Muscle layer of duodenum (tissue), 2 donors: ENCODE data around the gene FCMR.

Experiments
- H3K27ac ChIP-seq: one replicate; pipeline ENCODE4 v1.7.0; 2013; ENCODE audit warnings: mild to moderate bottlenecking, low read length
- H3K27me3 ChIP-seq: one replicate; pipeline ENCODE4 v1.7.0; 2013; ENCODE audit warnings: low read depth, mild to moderate bottlenecking, control low read depth, low read length
- H3K36me3 ChIP-seq, 2 donors: one replicate each; pipeline ENCODE4 v1.7.0; 2013; ENCODE audit warnings: low read length in 2 of 2, control low read depth in 1 of 2, mild to moderate bottlenecking in 1 of 2; ENCODE audit not compliant: insufficient read depth in 2 of 2, control insufficient read depth in 1 of 2
- H3K4me1 ChIP-seq, 2 donors: one replicate each; pipeline ENCODE4 v1.7.0; 2013; ENCODE audit warnings: low read length in 2 of 2, mild to moderate bottlenecking in 2 of 2, control low read depth in 1 of 2, moderate library complexity in 1 of 2; ENCODE audit not compliant: insufficient read depth in 2 of 2, control insufficient read depth in 1 of 2
- H3K4me3 ChIP-seq, 2 donors: one replicate each; pipeline ENCODE4 v1.7.0; 2013; ENCODE audit warnings: low read length in 2 of 2, low read depth in 1 of 2, mild to moderate bottlenecking in 1 of 2
- H3K9me3 ChIP-seq, 2 donors: one replicate each; pipeline ENCODE4 v1.7.0; 2013; ENCODE audit warnings: low read length in 2 of 2, control low read depth in 1 of 2, mild to moderate bottlenecking in 1 of 2; ENCODE audit not compliant: control insufficient read depth in 1 of 2
- donor health status: healthy.

The FCMR gene, protein sequence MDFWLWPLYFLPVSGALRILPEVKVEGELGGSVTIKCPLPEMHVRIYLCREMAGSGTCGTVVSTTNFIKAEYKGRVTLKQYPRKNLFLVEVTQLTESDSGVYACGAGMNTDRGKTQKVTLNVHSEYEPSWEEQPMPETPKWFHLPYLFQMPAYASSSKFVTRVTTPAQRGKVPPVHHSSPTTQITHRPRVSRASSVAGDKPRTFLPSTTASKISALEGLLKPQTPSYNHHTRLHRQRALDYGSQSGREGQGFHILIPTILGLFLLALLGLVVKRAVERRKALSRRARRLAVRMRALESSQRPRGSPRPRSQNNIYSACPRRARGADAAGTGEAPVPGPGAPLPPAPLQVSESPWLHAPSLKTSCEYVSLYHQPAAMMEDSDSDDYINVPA

DNA sequence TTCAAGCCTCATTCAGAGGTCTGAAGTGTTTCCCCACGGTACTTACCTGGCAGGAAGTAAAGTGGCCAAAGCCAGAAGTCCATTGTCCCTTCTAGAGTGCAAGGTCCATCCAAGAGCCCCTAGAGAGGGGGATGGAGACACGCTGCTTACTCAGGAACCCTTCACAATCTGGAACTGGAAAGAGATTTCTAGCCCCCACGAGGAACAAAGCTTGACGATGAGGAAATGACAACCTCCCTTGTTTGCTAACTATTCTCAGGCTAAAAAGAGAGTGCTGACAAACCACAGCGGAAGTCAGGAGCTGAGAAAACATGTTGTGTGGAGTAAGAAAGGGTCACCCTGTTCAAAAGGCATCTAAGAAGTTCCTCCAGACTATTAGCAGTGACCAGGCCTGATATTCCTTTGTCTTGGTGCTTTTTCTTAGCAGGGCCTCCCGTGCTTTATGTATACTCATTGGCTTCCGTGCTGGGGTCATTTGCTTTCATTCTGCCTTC lies at the start of gene FCMR:
Gene FCMR (minus strand): TSS at position 170 of the 494 bp plus-strand sequence. CDS start 87 bp downstream, at position 83.
- Histone ChIP-seq H3K4me3 (peak within 1 kb of the TSS in 1 of 2 donors; percentile 40), H3K27me3 (no peaks in the 10 kb centered on the region), H3K9me3 (no peaks in the 10 kb centered on the region), H3K4me1 (peaks cover 0 to 5% of the 10 kb centered on the region in 2 donors), H3K27ac (no peak within 1 kb of the TSS), H3K36me3 (no peaks in the 10 kb centered on the region)

DNA sequence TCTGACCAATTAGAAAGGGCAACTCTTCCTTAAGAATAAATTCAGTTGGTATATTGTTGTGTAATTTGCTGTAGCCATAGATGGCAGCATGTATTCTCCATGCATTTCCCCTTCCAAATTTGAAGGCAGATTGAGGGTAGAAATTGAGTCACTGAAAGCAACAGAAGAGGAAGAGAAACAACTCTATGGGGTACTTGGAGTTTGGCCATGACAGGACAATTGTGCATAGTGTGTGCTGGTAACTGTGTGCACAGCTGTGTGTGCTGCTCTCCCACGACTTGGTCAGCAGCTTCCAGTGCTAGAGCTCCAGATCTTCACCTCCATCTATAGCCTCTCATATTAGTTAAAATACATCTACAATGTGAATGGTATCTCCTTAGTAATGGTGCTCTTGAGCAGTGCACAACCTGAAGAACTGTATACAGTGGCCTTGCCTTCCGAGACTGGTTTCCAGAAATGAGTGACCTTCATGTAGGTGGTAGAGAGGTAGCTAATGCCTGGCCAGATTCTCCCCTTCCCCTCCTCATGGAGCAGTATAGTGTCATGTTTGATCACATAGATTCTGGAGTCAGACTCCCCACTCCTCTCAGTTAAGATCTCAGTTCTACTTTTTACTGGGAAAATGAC lies 49.4 kb upstream of the FCMR start:
- no peak overlapping the region for H3K4me3 ChIP-seq
- no peaks in the 10 kb centered on the region for H3K27me3 ChIP-seq
- no peaks in the 10 kb centered on the region for H3K9me3 ChIP-seq
- H3K4me1 ChIP-seq, result peaks cover 3 to 7% of the 10 kb centered on the region in 2 donors
- H3K27ac ChIP-seq, result peak overlapping the region; percentile 19
- H3K36me3 ChIP-seq, result no peaks in the 10 kb centered on the region

DNA sequence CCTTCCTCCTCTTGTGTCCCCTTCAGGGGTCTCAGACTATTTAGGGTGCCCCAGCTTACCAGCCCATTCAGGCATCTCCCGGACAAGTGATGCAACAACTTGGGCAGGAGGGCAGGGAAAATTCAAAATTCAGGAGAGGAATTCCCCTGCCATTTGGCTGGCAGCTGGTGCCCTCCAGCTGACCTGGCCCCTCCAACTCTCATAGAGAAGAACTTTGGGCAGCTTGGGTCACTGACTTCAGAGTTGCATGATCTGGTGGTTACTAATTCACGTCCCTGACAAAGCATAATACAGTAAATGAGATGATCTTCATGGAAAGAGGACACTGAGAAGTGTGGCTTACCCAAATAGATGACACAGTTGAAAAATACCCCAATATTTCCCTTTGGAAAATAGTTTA lies 48.7 kb upstream of the FCMR start, which contains the start of gene FCAMR:
Gene FCAMR (minus strand): TSS at position 15 of the 400 bp plus-strand sequence. CDS start 335 bp downstream, outside the sequence.
- Histone ChIP-seq H3K27ac (peak within 1 kb of the TSS; percentile 19), H3K36me3 (no peaks in the 10 kb centered on the region), H3K9me3 (no peaks in the 10 kb centered on the region), H3K4me3 (no peak within 1 kb of the TSS), H3K4me1 (peaks cover 3 to 5% of the 10 kb centered on the region in 2 donors), H3K27me3 (no peaks in the 10 kb centered on the region)

- Histone ChIP-seq H3K4me3 (no peak overlapping the region), H3K36me3 (no peaks in the 10 kb centered on the region), H3K4me1 (peaks cover 3 to 4% of the 10 kb centered on the region in 2 donors), H3K27me3 (no peaks in the 10 kb centered on the region), H3K27ac (no peak overlapping the region), H3K9me3 (no peaks in the 10 kb centered on the region)
Measured at GRCh38 chr1:206969090-206969489, 47.3 kb upstream of the FCMR start.

DNA sequence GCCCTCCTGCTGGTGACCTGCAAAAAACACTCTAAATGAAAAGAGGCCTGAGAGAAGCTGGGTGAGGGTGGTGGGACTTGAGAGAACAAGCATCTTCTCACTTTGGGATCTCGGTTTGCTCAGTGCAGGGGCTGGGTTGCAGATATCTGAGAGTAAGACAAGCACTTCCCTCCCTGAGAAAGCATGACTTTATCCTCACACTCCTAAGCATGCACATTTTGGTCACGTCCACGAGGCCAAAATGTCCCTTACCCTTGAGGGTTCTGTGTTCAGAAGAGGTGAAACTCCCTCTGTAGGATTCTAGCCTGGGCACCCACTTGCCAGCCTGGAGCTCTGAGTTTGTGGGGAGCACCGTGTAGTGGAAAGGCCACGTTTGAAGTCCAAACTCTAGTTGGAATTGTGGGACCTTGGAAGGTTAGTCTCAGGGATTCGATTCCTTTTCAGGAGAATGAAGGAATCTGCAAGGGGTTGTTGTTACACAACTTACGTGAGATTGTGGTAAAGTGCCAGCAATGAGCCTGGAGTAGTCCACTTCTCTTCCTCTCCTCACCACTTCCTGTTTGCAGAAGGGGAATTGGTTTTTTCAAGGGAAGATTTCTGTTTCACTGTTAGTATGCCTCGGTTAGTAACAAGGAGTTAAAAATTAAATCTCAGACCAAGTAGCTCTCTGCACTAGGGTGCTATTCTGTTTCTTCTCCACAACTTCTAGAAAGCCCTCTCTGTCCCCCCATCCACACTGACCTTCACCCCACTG lies 45.5 kb upstream of the FCMR start:
- Histone ChIP-seq H3K36me3 (no peaks in the 10 kb centered on the region), H3K9me3 (no peaks in the 10 kb centered on the region), H3K4me3 (no peak overlapping the region), H3K27me3 (no peaks in the 10 kb centered on the region), H3K4me1 (peaks cover 3 to 4% of the 10 kb centered on the region in 2 donors), H3K27ac (peak overlapping the region; percentile 33)

- Histone ChIP-seq H3K27me3 (no peaks in the 10 kb centered on the region), H3K27ac (no peak overlapping the region), H3K4me3 (no peak overlapping the region), H3K4me1 (peaks cover 3 to 4% of the 10 kb centered on the region in 2 donors), H3K9me3 (no peaks in the 10 kb centered on the region), H3K36me3 (no peaks in the 10 kb centered on the region)
Measured at GRCh38 chr1:206965781-206966180, 44.0 kb upstream of the FCMR start.

DNA sequence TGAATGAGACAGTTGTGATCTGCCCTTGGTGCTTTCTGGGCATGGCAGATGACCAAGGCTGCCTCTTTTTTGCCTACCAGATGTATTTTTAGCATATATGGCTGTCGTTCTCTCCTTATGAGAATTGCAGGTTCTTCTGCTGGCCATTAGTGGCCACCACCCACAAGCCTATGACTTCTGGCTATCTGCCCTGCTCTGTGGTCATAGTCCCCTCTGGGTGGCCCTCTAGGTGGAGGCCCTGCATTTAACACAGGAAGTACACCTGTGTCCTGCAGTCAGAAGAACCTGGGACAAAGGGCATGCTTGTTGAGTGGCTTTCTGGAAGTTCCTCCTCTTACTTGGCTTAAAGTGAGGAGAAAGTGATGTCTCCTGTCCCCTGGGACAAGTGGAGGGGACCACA lies 42.0 kb upstream of the FCMR start:
- H3K4me3 ChIP-seq, result no peak overlapping the region
- H3K27ac ChIP-seq, result no peak overlapping the region
- H3K9me3 ChIP-seq, result no peaks in the 10 kb centered on the region
- no peaks in the 10 kb centered on the region for H3K27me3 ChIP-seq
- H3K4me1 ChIP-seq, result peaks cover 0 to 4% of the 10 kb centered on the region in 2 donors
- no peaks in the 10 kb centered on the region for H3K36me3 ChIP-seq

- Histone ChIP-seq H3K27ac (no peak overlapping the region), H3K4me3 (no peak overlapping the region), H3K9me3 (no peaks in the 10 kb centered on the region), H3K27me3 (no peaks in the 10 kb centered on the region), H3K4me1 (peaks cover 0 to 4% of the 10 kb centered on the region in 2 donors), H3K36me3 (no peaks in the 10 kb centered on the region)
Measured at GRCh38 chr1:206963119-206963712, 41.5 kb upstream of the FCMR start.

GRCh38 chr1:206962272-206962671 lies 40.5 kb upstream of the FCMR start:
- H3K27me3 ChIP-seq, result no peaks in the 10 kb centered on the region
- H3K27ac ChIP-seq, result no peak overlapping the region
- no peak overlapping the region for H3K4me3 ChIP-seq
- H3K9me3 ChIP-seq, result no peaks in the 10 kb centered on the region
- H3K36me3 ChIP-seq, result no peaks in the 10 kb centered on the region
- H3K4me1 ChIP-seq, result peaks cover 0 to 4% of the 10 kb centered on the region in 2 donors

DNA sequence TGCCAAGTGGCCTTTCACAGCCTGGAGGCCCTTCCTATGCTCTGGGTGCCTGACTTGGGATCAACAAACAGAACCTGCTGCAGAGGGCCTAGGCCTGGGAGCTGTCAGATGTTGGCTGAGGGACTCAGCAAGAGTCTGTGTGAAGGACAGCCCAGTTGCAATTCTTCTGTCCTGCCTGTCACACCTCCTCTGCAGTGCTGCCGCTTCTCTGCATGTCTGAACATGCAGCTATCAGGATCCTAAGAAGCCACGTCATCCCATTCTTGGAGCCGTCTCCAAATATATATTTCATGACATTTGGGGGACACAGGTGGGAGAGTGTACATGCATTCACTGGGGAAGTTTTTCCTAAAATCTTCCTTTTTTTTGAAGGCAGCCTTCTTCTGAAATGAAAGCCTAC lies 39.9 kb upstream of the FCMR start:
- Histone ChIP-seq H3K9me3 (no peaks in the 10 kb centered on the region), H3K27ac (no peak overlapping the region), H3K4me3 (no peak overlapping the region), H3K4me1 (no peaks in the 10 kb centered on the region), H3K36me3 (no peaks in the 10 kb centered on the region), H3K27me3 (no peaks in the 10 kb centered on the region)
